ENCODE results near the gene EDNRB. TPM values are rescaled to one million over a fixed set of nuclear protein-coding genes. Genes with fewer than 3 reads are reported as not detected.

The EDNRB gene
- total and polyA plus RNA-seq, 2 of the 8 experiments (the other 6 are each of a cell fraction or from before 2014, with no cell fraction given): 15.8 to 73.2 TPM

DNA sequence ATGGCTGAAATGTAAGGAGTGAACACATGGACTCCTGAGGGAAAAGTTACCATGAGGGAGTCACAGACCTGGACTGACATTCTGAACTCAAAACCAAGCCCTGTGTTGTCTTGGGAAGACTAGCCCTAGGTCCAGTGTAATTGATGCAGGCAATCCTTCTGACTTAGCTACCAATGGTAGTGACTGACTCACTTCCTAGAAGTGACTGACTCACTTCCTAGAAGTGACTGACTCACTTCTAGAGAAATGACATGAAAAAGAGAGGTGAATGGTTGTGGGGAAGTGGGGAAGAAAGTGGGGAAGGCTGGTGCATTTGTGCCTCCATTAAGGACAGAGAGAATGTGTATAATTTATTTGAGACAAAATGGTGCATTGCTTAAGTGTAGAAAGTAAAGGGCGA, 49.9 kb downstream of the EDNRB start:
- Histone ChIP-seq H3K14ac (ENCODE audit: insufficient read length) (no peak overlapping the region), H4K5ac (ENCODE audit: insufficient read length, low read depth, low read length) (no peak overlapping the region), H3K27me3 (replicated peaks in 1 of 4; ENCODE audit: control insufficient read depth in 3 of 4, extremely low read depth in 1 of 4, insufficient read depth in 3 of 4, low read length in 3 of 4) (no peaks in the 10 kb centered on the region; a peak in 1 of 7 replicates), H3K27ac (ENCODE audit: low read depth, low read length) (no peak overlapping the region), H3K9ac (replicated peaks in 1 of 4; ENCODE audit: extremely low read depth in 1 of 4, low read depth in 3 of 4, low read length in 3 of 4) (no peak overlapping the region), H3K9me3 (ENCODE audit: insufficient read depth in 2 of 2, low read depth in 1 of 2, low read length in 1 of 2) (peaks cover 0 to 7% of the 10 kb centered on the region in 2 experiments; a peak in 1 of 4 replicates), H2AK5ac (ENCODE audit: low read depth, low read length) (no peak overlapping the region), H3K79me1 (ENCODE audit: low read depth, low read length) (no peaks in the 10 kb centered on the region), H3K23ac (ENCODE audit: insufficient read length) (no peak overlapping the region), H3K56ac (replicated peaks; ENCODE audit: insufficient read length, low read depth, low read length) (no peak overlapping the region), H4K8ac (ENCODE audit: extremely low read depth, insufficient read depth, low read length) (no peak overlapping the region; the same call in 1 of the 2 replicates), H2BK20ac (ENCODE audit: low read length) (peak overlapping the region; percentile 17; the same call in 1 of the 2 replicates), H2BK120ac (replicated peaks; ENCODE audit: low read depth, low read length) (no peak overlapping the region), H2AFZ (ENCODE audit: low read length) (no peak overlapping the region), H3K4me2 (ENCODE audit: insufficient read depth in 1 of 2, low read depth in 2 of 2, low read length in 2 of 2) (no peak overlapping the region), H3K4me1 (replicated peaks in 1 of 4; ENCODE audit: control insufficient read depth in 3 of 4, insufficient read depth in 4 of 4, low read length in 3 of 4) (no peaks in the 10 kb centered on the region), H3K79me2 (ENCODE audit: control insufficient read depth in 1 of 2, insufficient read depth in 2 of 2, low read length in 2 of 2) (no peaks in the 10 kb centered on the region), H3K4me3 (ENCODE audit: extremely low read depth in 1 of 4, insufficient read depth in 2 of 4, low read depth in 3 of 4, low read length in 4 of 4) (no peak overlapping the region), H2BK5ac (ENCODE audit: low read depth, low read length) (no peak overlapping the region), H4K20me1 (replicated peaks in 1 of 2; ENCODE audit: control insufficient read depth in 1 of 2, insufficient read depth in 2 of 2, low read length in 2 of 2) (no peaks in the 10 kb centered on the region), H2BK15ac (ENCODE audit: low read length) (no peak overlapping the region), H3K4ac (replicated peaks; ENCODE audit: insufficient read length, low read depth, low read length) (no peak overlapping the region), H2BK12ac (ENCODE audit: low read depth, low read length) (no peak overlapping the region), H3K23me2 (ENCODE audit: low read depth, low read length) (no peaks in the 10 kb centered on the region), H3K18ac (ENCODE audit: extremely low read depth, low read length) (no peak overlapping the region), H4K91ac (replicated peaks; ENCODE audit: insufficient read length, low read length) (no peak overlapping the region), H3K36me3 (ENCODE audit: control insufficient read depth in 2 of 4, insufficient read depth in 4 of 4, low read length in 3 of 4) (no peaks in the 10 kb centered on the region; a peak in 1 of 8 replicates)
- FAIRE-seq (no peak), DNase-seq (ENCODE audit: low read depth in 1 of 2, low spot score in 2 of 2) (no peak)
- CTCF ChIA-PET (ENCODE audit: partially characterized antibody): no interaction called here
- TF ChIP-seq KDM5A (IDR thresholded peaks at IDR 0.05; ENCODE audit: low read length) (no peak), KDM1A (IDR thresholded peaks at IDR 0.05; ENCODE audit: borderline replicate concordance, low read length) (no peak), GABPA (IDR thresholded peaks at IDR 0.05; ENCODE audit: borderline replicate concordance, insufficient read depth, low read length) (no peak), TAF7 (optimal IDR thresholded peaks at IDR 0.05; ENCODE audit: borderline replicate concordance, low read depth, low read length) (no peak), CBX5 (IDR thresholded peaks at IDR 0.05; ENCODE audit: low read depth, low read length) (no peak), RXRA (IDR thresholded peaks at IDR 0.05; ENCODE audit: insufficient read depth, low read depth, low read length) (no peak), HDAC2 (IDR thresholded peaks at IDR 0.05; ENCODE audit: borderline replicate concordance in 1 of 2, low read depth in 2 of 2, low read length in 2 of 2) (no peak), RBBP5 (IDR thresholded peaks at IDR 0.05; ENCODE audit: borderline replicate concordance, low read depth, low read length) (no peak), HDAC6 (IDR thresholded peaks at IDR 0.05; ENCODE audit: low read depth, low read length) (no peak)
- TF ChIP-seq, protein P1, sequence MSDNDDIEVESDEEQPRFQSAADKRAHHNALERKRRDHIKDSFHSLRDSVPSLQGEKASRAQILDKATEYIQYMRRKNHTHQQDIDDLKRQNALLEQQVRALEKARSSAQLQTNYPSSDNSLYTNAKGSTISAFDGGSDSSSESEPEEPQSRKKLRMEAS (IDR thresholded peaks at IDR 0.05): no peak
- TF ChIP-seq, protein P2, sequence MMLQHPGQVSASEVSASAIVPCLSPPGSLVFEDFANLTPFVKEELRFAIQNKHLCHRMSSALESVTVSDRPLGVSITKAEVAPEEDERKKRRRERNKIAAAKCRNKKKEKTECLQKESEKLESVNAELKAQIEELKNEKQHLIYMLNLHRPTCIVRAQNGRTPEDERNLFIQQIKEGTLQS (IDR thresholded peaks at IDR 0.05; ENCODE audit: insufficient read depth, low read depth, low read length): no peak
- POLR2A ChIA-PET (ENCODE audit: partially characterized antibody): interaction anchor here (1.4 kb wide), 1 partner anchor 15 kb away, joined by 3 read pairs; no protein-coding TSS in a partner anchor
- 82% methylated on average over 1 of the region's 1 CpG; no CpG with 5 or more reads in 1 of the 2 experiments for WGBS, 2 experiments (ENCODE audit: extremely low coverage in 1 of 2, insufficient coverage in 1 of 2, insufficient read length in 1 of 2, insufficient replicate concordance in 2 of 2, low coverage in 1 of 2, low lambda C conversion rate in 2 of 2, missing lambda C conversion rate in 1 of 2)

Measured in H1 (cell line).